CD14-positive monocyte (primary cell): ENCODE data around the gene RALGAPA2. TPM values are rescaled to one million over a fixed set of nuclear protein-coding genes. Genes with fewer than 3 reads are reported as not detected.

Source experiments
- DNase-seq, 3 donors: peaks; one replicate each; pipeline ENCODE4 v3.0.0-alpha.2; 2011 to 2022
- H2AFZ ChIP-seq: 2 replicates; pipeline ENCODE4 v1.6.0; 2012; ENCODE audit warnings: mild to moderate bottlenecking, low read depth, low read length, inconsistent platforms; ENCODE audit not compliant: insufficient read depth, poor library complexity, severe bottlenecking
- H3K27ac ChIP-seq, 2 donors: 1 replicate in 1 of 2; 2 replicates in 1 of 2; pipeline ENCODE4 v1.5.1; 2012 to 2013; ENCODE audit warnings: low read length in 2 of 2, control low read depth in 1 of 2, inconsistent platforms in 1 of 2, low read depth in 1 of 2, mild to moderate bottlenecking in 1 of 2
- H3K27me3 ChIP-seq, 2 donors: one replicate each; pipeline versions ENCODE4 v1.6.0 to v1.6.1; 2011 to 2013; ENCODE audit warnings: low read length in 2 of 2; ENCODE audit not compliant: control insufficient read depth in 2 of 2, insufficient read depth in 2 of 2
- H3K36me3 ChIP-seq, 2 donors: replicated peaks in 1 of 2; 1 replicate in 1 of 2; 2 replicates in 1 of 2; pipeline versions ENCODE4 v1.5.1 to v1.6.1; 2012 to 2013; ENCODE audit warnings: low read length in 2 of 2, control low read depth in 1 of 2, inconsistent platforms in 1 of 2, mild to moderate bottlenecking in 1 of 2; ENCODE audit not compliant: insufficient read depth in 2 of 2, control insufficient read depth in 1 of 2
- H3K4me1 ChIP-seq, 2 donors: 1 replicate in 1 of 2; 2 replicates in 1 of 2; pipeline versions ENCODE4 v1.5.1 to v1.6.1; 2012 to 2013; ENCODE audit warnings: low read length in 2 of 2, control low read depth in 1 of 2, inconsistent platforms in 1 of 2, mild to moderate bottlenecking in 1 of 2, moderate library complexity in 1 of 2; ENCODE audit not compliant: insufficient read depth in 2 of 2, control insufficient read depth in 1 of 2
- H3K4me2 ChIP-seq: replicated peaks from 2 replicates; pipeline ENCODE3; 2012; ENCODE audit warnings: low read length, moderate library complexity, mild to moderate bottlenecking; ENCODE audit not compliant: poor library complexity, severe bottlenecking; ENCODE audit errors: extremely low read depth
- H3K4me3 ChIP-seq, 3 experiments: fragments of 200-600 bp in 1 of 3; sonication (generic) in 1 of 3; replicated peaks in 1 of 3; 1 replicate in 2 of 3; 2 replicates in 1 of 3; pipeline ENCODE4 v1.5.1; 2011 to 2013; ENCODE audit warnings: low read length in 3 of 3, mild to moderate bottlenecking in 3 of 3, control low read depth in 2 of 3, low read depth in 2 of 3, inconsistent platforms in 1 of 3, moderate library complexity in 1 of 3
- H3K79me2 ChIP-seq: 2 replicates; pipeline ENCODE4 v1.6.0; 2012; ENCODE audit warnings: mild to moderate bottlenecking, control low read depth, inconsistent platforms, low read length, moderate library complexity; ENCODE audit not compliant: insufficient read depth
- H3K9ac ChIP-seq: 2 replicates; pipeline ENCODE4 v1.6.0; 2017; ENCODE audit warnings: low read length, mild to moderate bottlenecking; ENCODE audit not compliant: insufficient read depth, poor library complexity, severe bottlenecking
- H3K9me3 ChIP-seq, 2 donors: replicated peaks in 1 of 2; 1 replicate in 1 of 2; 2 replicates in 1 of 2; pipeline versions ENCODE4 v1.5.1 to v1.6.1; 2012 to 2013; ENCODE audit warnings: low read length in 2 of 2, control low read depth in 1 of 2; ENCODE audit not compliant: control insufficient read depth in 1 of 2, insufficient read depth in 1 of 2
- H4K20me1 ChIP-seq: 2 replicates; pipeline ENCODE4 v1.6.0; 2012; ENCODE audit warnings: mild to moderate bottlenecking, low read length, control low read depth, moderate library complexity; ENCODE audit not compliant: insufficient read depth
- H3K27ac Mint-ChIP-seq, 7 donors: one replicate each; pipeline ENCODE4 v1.8.0; 2020; ENCODE audit warnings: mild to moderate bottlenecking in 7 of 7, mixed read lengths in 7 of 7, moderate library complexity in 6 of 7, inconsistent platforms in 2 of 7
- H3K27me3 Mint-ChIP-seq, 3 donors: one replicate each; pipeline ENCODE4 v1.8.0; 2021 to 2022; ENCODE audit warnings: low read depth in 3 of 3, mild to moderate bottlenecking in 3 of 3, mixed read lengths in 3 of 3, moderate library complexity in 3 of 3, inconsistent platforms in 1 of 3
- H3K36me3 Mint-ChIP-seq, 2 donors: one replicate each; pipeline ENCODE4 v1.8.0; 2020; ENCODE audit warnings: mixed read lengths in 2 of 2, inconsistent platforms in 1 of 2, mild to moderate bottlenecking in 1 of 2
- H3K4me1 Mint-ChIP-seq: one replicate; pipeline ENCODE4 v1.8.0; 2020; ENCODE audit warnings: mild to moderate bottlenecking, mixed read lengths
- H3K4me3 Mint-ChIP-seq, 2 donors: one replicate each; pipeline ENCODE4 v1.8.0; 2020; ENCODE audit warnings: mild to moderate bottlenecking in 2 of 2, mixed read lengths in 2 of 2, moderate library complexity in 1 of 2
- H3K9me3 Mint-ChIP-seq, 7 donors: one replicate each; pipeline ENCODE4 v1.8.0; 2020 to 2022; ENCODE audit warnings: mixed read lengths in 7 of 7, mild to moderate bottlenecking in 6 of 7, moderate library complexity in 6 of 7, inconsistent platforms in 2 of 7
- whole genome bisulfite sequencing: methylation state at CpG from one replicate; pipeline ENCODE4 v1.1.5; 2013; ENCODE audit warnings: missing lambda C conversion rate; ENCODE audit not compliant: insufficient coverage; 5-methylcytosine and 5-hydroxymethylcytosine counted together
- intact Hi-C, 2 donors: fragments of 100-400 bp; cut with micrococcal nuclease; formaldehyde crosslinking; loops; one replicate each; pipeline versions ENCODE4 v1.15.0 to v1.15.1; 2023
- polyA plus RNA-seq, 3 donors: library from polyadenylated mRNA; depleted of rRNA in 1 of 3; unstranded in 2 of 3; stranded (reverse) in 1 of 3; fragments of 300-500 nt in 2 of 3; fragments of >200 nt in 1 of 3; fragmentation: Illumina TruSeq in 2 of 3; gene quantifications; 1 replicate in 2 of 3; 2 replicates in 1 of 3; pipeline ENCODE4 v1.2.3, GENCODE V29; 2012 to 2021
- TF ChIP-seq, protein P1 (sequence below): fragments of 200-600 bp; IDR thresholded peaks from one replicate; pipeline ENCODE4 v1.8.0; 2022; ENCODE audit warnings: antibody characterized with exemption, mild to moderate bottlenecking

Gene RALGAPA2
- polyA plus RNA-seq, 3 donors, result 6.2 to 13.0 (median 8.9) TPM

- Mint-ChIP-seq H3K27ac (no peak overlapping the region), H3K4me3 (no peak overlapping the region), H3K27me3 (peaks cover 0 to 3% (median 2%) of the 10 kb centered on the region in 3 donors), H3K9me3 (no peaks in the 10 kb centered on the region), H3K36me3 (peaks cover 70 to 83% of the 10 kb centered on the region in 2 donors), H3K4me1 (no peaks in the 10 kb centered on the region)
- H3K27me3 ChIP-seq, result no peaks in the 10 kb centered on the region
- H2AFZ ChIP-seq, result no peak overlapping the region
- H3K4me2 ChIP-seq, result no peak overlapping the region
- no peak for DNase-seq
- WGBS, result no CpG with 5 or more reads among the region's 4 CpGs
- H3K36me3 ChIP-seq, result peaks cover 53 to 82% of the 10 kb centered on the region in 2 donors
- no peaks in the 10 kb centered on the region for H3K79me2 ChIP-seq
- H3K4me3 ChIP-seq, result no peak overlapping the region
- no peak overlapping the region for H3K9ac ChIP-seq
- TF ChIP-seq, protein P1, sequence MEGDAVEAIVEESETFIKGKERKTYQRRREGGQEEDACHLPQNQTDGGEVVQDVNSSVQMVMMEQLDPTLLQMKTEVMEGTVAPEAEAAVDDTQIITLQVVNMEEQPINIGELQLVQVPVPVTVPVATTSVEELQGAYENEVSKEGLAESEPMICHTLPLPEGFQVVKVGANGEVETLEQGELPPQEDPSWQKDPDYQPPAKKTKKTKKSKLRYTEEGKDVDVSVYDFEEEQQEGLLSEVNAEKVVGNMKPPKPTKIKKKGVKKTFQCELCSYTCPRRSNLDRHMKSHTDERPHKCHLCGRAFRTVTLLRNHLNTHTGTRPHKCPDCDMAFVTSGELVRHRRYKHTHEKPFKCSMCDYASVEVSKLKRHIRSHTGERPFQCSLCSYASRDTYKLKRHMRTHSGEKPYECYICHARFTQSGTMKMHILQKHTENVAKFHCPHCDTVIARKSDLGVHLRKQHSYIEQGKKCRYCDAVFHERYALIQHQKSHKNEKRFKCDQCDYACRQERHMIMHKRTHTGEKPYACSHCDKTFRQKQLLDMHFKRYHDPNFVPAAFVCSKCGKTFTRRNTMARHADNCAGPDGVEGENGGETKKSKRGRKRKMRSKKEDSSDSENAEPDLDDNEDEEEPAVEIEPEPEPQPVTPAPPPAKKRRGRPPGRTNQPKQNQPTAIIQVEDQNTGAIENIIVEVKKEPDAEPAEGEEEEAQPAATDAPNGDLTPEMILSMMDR, result no peak
- H3K9me3 ChIP-seq, result no peaks in the 10 kb centered on the region
- no peaks in the 10 kb centered on the region for H4K20me1 ChIP-seq
- no peak overlapping the region for H3K27ac ChIP-seq
- intact Hi-C loops, result no loop called here
- H3K4me1 ChIP-seq, result no peaks in the 10 kb centered on the region
These were observed 182.8 kb downstream of the RALGAPA2 start for GRCh38 chr20:20529597-20529996.

DNA sequence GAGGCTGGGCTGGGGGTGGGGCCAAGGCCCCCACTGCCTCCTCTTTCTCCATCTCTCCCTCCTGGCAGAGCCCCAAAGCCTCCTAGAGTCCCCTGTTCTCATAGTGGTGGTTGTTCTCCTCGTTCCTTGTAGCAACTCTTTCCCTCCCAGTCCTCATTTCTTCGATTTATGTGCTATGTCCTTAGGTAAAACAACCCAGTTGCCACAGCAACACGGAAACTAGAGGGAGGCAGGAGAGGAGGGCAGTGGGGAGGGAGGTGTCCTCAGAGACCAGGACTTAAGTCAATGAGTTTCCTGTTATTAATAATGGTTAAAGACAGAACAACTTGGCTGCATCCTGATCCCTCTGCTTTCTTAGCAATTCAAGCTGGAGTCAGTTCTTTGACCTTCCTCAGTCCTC is 183.6 kb downstream of the RALGAPA2 start:
- peaks cover 0 to 3% (median 2%) of the 10 kb centered on the region in 3 donors for H3K27me3 Mint-ChIP-seq
- H3K4me3 ChIP-seq, result no peak overlapping the region
- H3K36me3 Mint-ChIP-seq, result peaks cover 75 to 81% of the 10 kb centered on the region in 2 donors
- no CpG with 5 or more reads among the region's 3 CpGs for WGBS
- H3K79me2 ChIP-seq, result no peaks in the 10 kb centered on the region
- H3K9me3 ChIP-seq, result no peaks in the 10 kb centered on the region
- H3K9ac ChIP-seq, result no peak overlapping the region
- TF ChIP-seq, protein P1, result no peak
- H3K27me3 ChIP-seq, result no peaks in the 10 kb centered on the region
- H3K4me1 ChIP-seq, result no peaks in the 10 kb centered on the region
- H4K20me1 ChIP-seq, result no peaks in the 10 kb centered on the region
- H3K27ac Mint-ChIP-seq, result no peak overlapping the region
- H3K4me3 Mint-ChIP-seq, result no peak overlapping the region
- no peak overlapping the region for H3K4me2 ChIP-seq
- H2AFZ ChIP-seq, result no peak overlapping the region
- intact Hi-C loops, result no loop called here
- peaks cover 58 to 86% of the 10 kb centered on the region in 2 donors for H3K36me3 ChIP-seq
- no peaks in the 10 kb centered on the region for H3K4me1 Mint-ChIP-seq
- no peaks in the 10 kb centered on the region for H3K9me3 Mint-ChIP-seq
- DNase-seq, result no peak
- H3K27ac ChIP-seq, result no peak overlapping the region
